RWPE1 (cell line): ENCODE results near the gene HNRNPUL1.
"Not testable (repeated sequence)": the region's sequence is repeated elsewhere in the genome, so short reads cannot be mapped to it uniquely, and the experiment has no call there.

Experiments used
- CTCF ChIA-PET: fragments of 350-600 bp; sonication (Branson Sonifier 250); formaldehyde crosslinking; extraction: SDS; loops from one replicate; lab custom pipeline; 2021; lab: Yijun Ruan, JAX
- POLR2A ChIA-PET: fragments of 400-600 bp; formaldehyde crosslinking; extraction: SDS; loops from one replicate; lab custom pipeline; 2020; ENCODE audit warnings: antibody characterized with exemption; ENCODE audit not compliant: low non-redundant PET; lab: Yijun Ruan, JAX
- DNase-seq: peaks from one replicate; pipeline ENCODE4 v3.0.0; 2012; ENCODE audit warnings: low spot score
- H3K27ac ChIP-seq: fragments of 450-650 bp; 2 replicates; pipeline ENCODE4 v1.5.1; 2017
- CTCF ChIP-seq: fragments of 450-650 bp; conservative IDR thresholded peaks from 2 replicates; pipeline ENCODE4 v1.5.1; 2017; ENCODE audit warnings: low read depth, mild to moderate bottlenecking

The HNRNPUL1 gene

GRCh38 chr19:41288673-41289530, 24.7 kb downstream of the HNRNPUL1 start:
- no peak for TF ChIP-seq CTCF
- POLR2A ChIA-PET, result no interaction called here
- DNase-seq, result no peak
- CTCF ChIA-PET, result interaction anchor here (0.6 to 0.8 kb wide), 2 partner anchors 10 to 52 kb away, joined by 3 read pairs; no protein-coding TSS in a partner anchor
- H3K27ac ChIP-seq, result no peak overlapping the region

GRCh38 chr19:41289814-41290213, 25.6 kb downstream of the HNRNPUL1 start:
- H3K27ac ChIP-seq, POLR2A ChIA-PET, DNase-seq: not testable (repeated sequence)
- CTCF ChIA-PET, result interaction anchor here (0.8 kb wide), 1 partner anchor 11 kb away, joined by 3 read pairs; no protein-coding TSS in a partner anchor

- TF ChIP-seq CTCF, result no peak
- POLR2A ChIA-PET, result no interaction called here
- no peak overlapping the region for H3K27ac ChIP-seq
- DNase-seq, result no peak
- CTCF ChIA-PET, result interaction anchor here (2.2 kb wide), 1 partner anchor 14 kb away, joined by 8 read pairs; no protein-coding TSS in a partner anchor
Measured at GRCh38 chr19:41294393-41294792, 30.2 kb downstream of the HNRNPUL1 start.

- ChIA-PET POLR2A (no interaction called here), CTCF (interaction anchor here (2.2 kb wide), 1 partner anchor 13 kb away, joined by 8 read pairs; no protein-coding TSS in a partner anchor)
- DNase-seq, result no peak
- H3K27ac ChIP-seq, result no peak overlapping the region
- TF ChIP-seq CTCF, result no peak
Measured at GRCh38 chr19:41295499-41295898, 31.3 kb downstream of the HNRNPUL1 start.

GRCh38 chr19:41296433-41296871, 32.3 kb downstream of the HNRNPUL1 start:
- ChIA-PET POLR2A (no interaction called here), CTCF (no interaction called here)
- peak overlapping the region; percentile 11; the same call in 1 of the 2 replicates for H3K27ac ChIP-seq
- TF ChIP-seq CTCF, result no peak
- DNase-seq, result no peak

- no peak for DNase-seq
- CTCF ChIA-PET, result interaction anchor here (0.5 to 1.6 kb wide), 3 partner anchors 10 to 12 kb away, joined by 3 to 9 read pairs (median 4); no protein-coding TSS in a partner anchor
- POLR2A ChIA-PET, result interaction anchor here (0.5 kb wide), 1 partner anchor 110 kb away, joined by 3 read pairs; no protein-coding TSS in a partner anchor
- no peak overlapping the region for H3K27ac ChIP-seq
- TF ChIP-seq CTCF, result no peak
Measured at GRCh38 chr19:41297628-41298347, 33.6 kb downstream of the HNRNPUL1 start.
